Measurements from ENCODE around the gene HYOU1. TPM values are rescaled to one million over a fixed set of nuclear protein-coding genes. Genes with fewer than 3 reads are reported as not detected.
"Not testable (repeated sequence)": the region's sequence is repeated elsewhere in the genome, so short reads cannot be mapped to it uniquely, and the experiment has no call there.

HYOU1 gene
- total RNA-seq, 1 experiment from 2014 or later = 268 TPM

DNA sequence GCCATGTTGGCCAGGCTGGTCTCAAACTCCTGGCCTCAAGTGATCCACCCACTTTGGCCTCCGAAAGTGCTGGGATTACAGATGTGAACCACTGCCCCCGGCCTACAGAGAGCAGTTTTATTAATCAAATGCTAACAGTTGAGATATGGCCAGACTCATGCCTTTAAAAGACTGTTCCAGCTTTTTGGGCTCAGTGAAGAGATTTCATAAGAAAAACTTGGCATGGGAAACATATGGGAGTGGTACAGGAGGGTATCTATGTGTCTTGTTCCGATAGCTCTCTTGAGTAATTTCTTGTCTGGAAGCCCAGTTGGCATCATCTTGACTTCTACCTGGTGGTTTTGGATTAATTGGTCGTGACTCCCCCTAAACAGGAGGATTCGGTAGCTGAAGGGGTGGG lies 18.1 kb downstream of the HYOU1 start:
- ChIA-PET CTCF (interaction anchor here (0.5 kb wide), 1 partner anchor 317 kb away, joined by 3 read pairs; no protein-coding TSS in a partner anchor), POLR2A (interaction anchor here (0.7 kb wide), 1 partner anchor 40 kb away, joined by 4 read pairs; no protein-coding TSS in a partner anchor)
- intact Hi-C loops (cut with micrococcal nuclease; ENCODE audit: unreplicated experiment) (no loop called here), in situ Hi-C loops (cut with HindIII; ENCODE audit: low pct_unique_long_range_greater_than_20kb, low sequenced_read_pairs) (no loop called here)
- H3K4me1 ChIP-seq (ENCODE audit: control insufficient read depth, insufficient read depth, low read length) = no peaks in the 10 kb centered on the region
- H3K36me3 ChIP-seq (ENCODE audit: control insufficient read depth, insufficient read depth, low read length) = no peaks in the 10 kb centered on the region
- no peak overlapping the region for H3K27ac ChIP-seq (ENCODE audit: low read length)
- H3K9me3 ChIP-seq (ENCODE audit: control insufficient read depth, insufficient read depth, low read depth, low read length) = no peaks in the 10 kb centered on the region
- H3K27me3 ChIP-seq (ENCODE audit: control insufficient read depth, insufficient read depth, low read length) = no peaks in the 10 kb centered on the region
- DNase-seq (ENCODE audit: low read depth, low spot score) = no peak
- TF ChIP-seq, protein P1, sequence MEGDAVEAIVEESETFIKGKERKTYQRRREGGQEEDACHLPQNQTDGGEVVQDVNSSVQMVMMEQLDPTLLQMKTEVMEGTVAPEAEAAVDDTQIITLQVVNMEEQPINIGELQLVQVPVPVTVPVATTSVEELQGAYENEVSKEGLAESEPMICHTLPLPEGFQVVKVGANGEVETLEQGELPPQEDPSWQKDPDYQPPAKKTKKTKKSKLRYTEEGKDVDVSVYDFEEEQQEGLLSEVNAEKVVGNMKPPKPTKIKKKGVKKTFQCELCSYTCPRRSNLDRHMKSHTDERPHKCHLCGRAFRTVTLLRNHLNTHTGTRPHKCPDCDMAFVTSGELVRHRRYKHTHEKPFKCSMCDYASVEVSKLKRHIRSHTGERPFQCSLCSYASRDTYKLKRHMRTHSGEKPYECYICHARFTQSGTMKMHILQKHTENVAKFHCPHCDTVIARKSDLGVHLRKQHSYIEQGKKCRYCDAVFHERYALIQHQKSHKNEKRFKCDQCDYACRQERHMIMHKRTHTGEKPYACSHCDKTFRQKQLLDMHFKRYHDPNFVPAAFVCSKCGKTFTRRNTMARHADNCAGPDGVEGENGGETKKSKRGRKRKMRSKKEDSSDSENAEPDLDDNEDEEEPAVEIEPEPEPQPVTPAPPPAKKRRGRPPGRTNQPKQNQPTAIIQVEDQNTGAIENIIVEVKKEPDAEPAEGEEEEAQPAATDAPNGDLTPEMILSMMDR (IDR thresholded peaks at IDR 0.05) = no peak
- no peak for TF ChIP-seq POLR2AphosphoS5 (IDR thresholded peaks at IDR 0.05; ENCODE audit: low read depth, low read length)
- no peak for TF ChIP-seq TCF7L2 (IDR thresholded peaks at IDR 0.05; ENCODE audit: low read depth, low read length)
- BruUV-seq (replicated peaks) = no TSS peak
- ATAC-seq = no peak
- no peak overlapping the region for H3K4me3 ChIP-seq (ENCODE audit: low read depth in 2 of 2, low read length in 2 of 2)

DNA sequence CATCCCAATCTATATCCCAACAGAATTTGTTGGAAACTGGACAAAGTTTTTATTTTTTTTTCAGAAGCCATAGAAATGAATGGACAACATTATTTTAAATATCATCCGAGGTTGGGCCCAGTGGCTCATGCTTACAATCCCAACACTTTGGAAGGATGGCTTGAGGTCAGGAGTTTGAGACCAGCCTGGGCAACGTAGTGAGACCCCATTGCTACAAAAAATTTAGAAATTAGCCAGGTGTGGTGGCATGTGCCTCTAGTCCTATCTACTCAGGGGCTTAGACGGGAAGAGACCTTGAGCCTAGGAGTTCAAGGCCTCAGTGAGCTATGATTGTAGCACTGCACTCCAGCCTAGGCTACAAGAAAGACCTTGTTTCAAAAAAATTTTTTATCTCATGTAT lies 22.2 kb downstream of the HYOU1 start:
- no peaks in the 10 kb centered on the region for H3K27me3 ChIP-seq (ENCODE audit: control insufficient read depth, insufficient read depth, low read length)
- intact Hi-C loops (cut with micrococcal nuclease; ENCODE audit: unreplicated experiment) (no loop called here), in situ Hi-C loops (cut with HindIII; ENCODE audit: low pct_unique_long_range_greater_than_20kb, low sequenced_read_pairs) (no loop called here)
- no peak overlapping the region for H3K4me3 ChIP-seq (ENCODE audit: low read depth in 2 of 2, low read length in 2 of 2)
- H3K9me3 ChIP-seq (ENCODE audit: control insufficient read depth, insufficient read depth, low read depth, low read length) = no peaks in the 10 kb centered on the region
- no TSS peak for BruUV-seq (replicated peaks)
- ChIA-PET POLR2A (interaction anchor here (0.6 kb wide), 1 partner anchor 548 kb away, joined by 3 read pairs; no protein-coding TSS in a partner anchor), CTCF (interaction anchor here (0.6 kb wide), 1 partner anchor 570 kb away, joined by 5 read pairs; no protein-coding TSS in a partner anchor)
- DNase-seq (ENCODE audit: low read depth, low spot score) = no peak
- ATAC-seq = no peak
- no peaks in the 10 kb centered on the region; the same call in 1 of the 2 replicates for H3K36me3 ChIP-seq (ENCODE audit: control insufficient read depth, insufficient read depth, low read length)
- TF ChIP-seq, protein P2, sequence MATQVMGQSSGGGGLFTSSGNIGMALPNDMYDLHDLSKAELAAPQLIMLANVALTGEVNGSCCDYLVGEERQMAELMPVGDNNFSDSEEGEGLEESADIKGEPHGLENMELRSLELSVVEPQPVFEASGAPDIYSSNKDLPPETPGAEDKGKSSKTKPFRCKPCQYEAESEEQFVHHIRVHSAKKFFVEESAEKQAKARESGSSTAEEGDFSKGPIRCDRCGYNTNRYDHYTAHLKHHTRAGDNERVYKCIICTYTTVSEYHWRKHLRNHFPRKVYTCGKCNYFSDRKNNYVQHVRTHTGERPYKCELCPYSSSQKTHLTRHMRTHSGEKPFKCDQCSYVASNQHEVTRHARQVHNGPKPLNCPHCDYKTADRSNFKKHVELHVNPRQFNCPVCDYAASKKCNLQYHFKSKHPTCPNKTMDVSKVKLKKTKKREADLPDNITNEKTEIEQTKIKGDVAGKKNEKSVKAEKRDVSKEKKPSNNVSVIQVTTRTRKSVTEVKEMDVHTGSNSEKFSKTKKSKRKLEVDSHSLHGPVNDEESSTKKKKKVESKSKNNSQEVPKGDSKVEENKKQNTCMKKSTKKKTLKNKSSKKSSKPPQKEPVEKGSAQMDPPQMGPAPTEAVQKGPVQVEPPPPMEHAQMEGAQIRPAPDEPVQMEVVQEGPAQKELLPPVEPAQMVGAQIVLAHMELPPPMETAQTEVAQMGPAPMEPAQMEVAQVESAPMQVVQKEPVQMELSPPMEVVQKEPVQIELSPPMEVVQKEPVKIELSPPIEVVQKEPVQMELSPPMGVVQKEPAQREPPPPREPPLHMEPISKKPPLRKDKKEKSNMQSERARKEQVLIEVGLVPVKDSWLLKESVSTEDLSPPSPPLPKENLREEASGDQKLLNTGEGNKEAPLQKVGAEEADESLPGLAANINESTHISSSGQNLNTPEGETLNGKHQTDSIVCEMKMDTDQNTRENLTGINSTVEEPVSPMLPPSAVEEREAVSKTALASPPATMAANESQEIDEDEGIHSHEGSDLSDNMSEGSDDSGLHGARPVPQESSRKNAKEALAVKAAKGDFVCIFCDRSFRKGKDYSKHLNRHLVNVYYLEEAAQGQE (IDR thresholded peaks at IDR 0.05; ENCODE audit: insufficient read depth in 1 of 2, low read depth in 2 of 2, low read length in 1 of 2) = no peak
- TF ChIP-seq, protein P1 (IDR thresholded peaks at IDR 0.05) = no peak
- TF ChIP-seq SIN3A (IDR thresholded peaks at IDR 0.05; ENCODE audit: borderline replicate concordance, insufficient read depth, low read depth, low read length) (no peak), TCF7L2 (IDR thresholded peaks at IDR 0.05; ENCODE audit: low read depth, low read length) (no peak), POLR2AphosphoS5 (IDR thresholded peaks at IDR 0.05; ENCODE audit: low read depth, low read length) (no peak)
- peaks cover 2% of the 10 kb centered on the region for H3K4me1 ChIP-seq (ENCODE audit: control insufficient read depth, insufficient read depth, low read length)
- H3K27ac ChIP-seq (ENCODE audit: low read length) = no peak overlapping the region

DNA sequence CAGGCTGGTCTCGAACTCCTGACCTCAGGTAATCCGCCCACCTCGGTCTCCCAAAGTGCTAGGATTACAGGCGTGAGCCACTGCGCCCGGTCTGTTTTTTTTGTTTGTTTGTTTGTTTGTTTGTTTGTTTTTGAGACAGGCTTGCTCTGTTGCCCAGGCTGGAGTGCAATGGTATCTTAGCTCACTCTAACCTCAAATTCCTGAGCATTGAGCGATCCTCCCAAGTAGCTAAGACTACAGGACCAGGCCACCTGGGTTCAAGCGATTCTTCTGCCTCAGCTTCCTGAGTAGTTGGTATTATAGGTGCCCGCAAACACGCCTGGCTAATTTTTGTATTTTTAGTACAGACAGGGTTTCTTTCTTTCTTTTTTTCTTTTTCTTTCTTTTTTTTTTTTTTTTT lies 23.6 kb downstream of the HYOU1 start:
- H3K27me3 ChIP-seq (ENCODE audit: control insufficient read depth, insufficient read depth, low read length); H3K9me3 ChIP-seq (ENCODE audit: control insufficient read depth, insufficient read depth, low read depth, low read length); intact Hi-C loops (cut with micrococcal nuclease; ENCODE audit: unreplicated experiment); ATAC-seq; in situ Hi-C loops (cut with HindIII; ENCODE audit: low pct_unique_long_range_greater_than_20kb, low sequenced_read_pairs); H3K27ac ChIP-seq (ENCODE audit: low read length); BruUV-seq (replicated peaks); H3K36me3 ChIP-seq (ENCODE audit: control insufficient read depth, insufficient read depth, low read length); H3K4me3 ChIP-seq (ENCODE audit: low read depth in 2 of 2, low read length in 2 of 2): not testable (repeated sequence)
- ChIA-PET CTCF (interaction anchor here (0.6 to 0.8 kb wide), 7 partner anchors 23 to 1248 kb away, joined by 3 to 9 read pairs (median 5); no protein-coding TSS in a partner anchor), POLR2A (interaction anchor here (0.6 to 0.7 kb wide), 5 partner anchors 12 to 610 kb away, joined by 3 to 10 read pairs (median 8); no protein-coding TSS in a partner anchor)
- H3K4me1 ChIP-seq (ENCODE audit: control insufficient read depth, insufficient read depth, low read length) = peaks cover 13% of the 10 kb centered on the region
- peak; percentile 56 for DNase-seq (ENCODE audit: low read depth, low spot score)
